ENCODE data around the gene NARF.

Gene NARF

DNA sequence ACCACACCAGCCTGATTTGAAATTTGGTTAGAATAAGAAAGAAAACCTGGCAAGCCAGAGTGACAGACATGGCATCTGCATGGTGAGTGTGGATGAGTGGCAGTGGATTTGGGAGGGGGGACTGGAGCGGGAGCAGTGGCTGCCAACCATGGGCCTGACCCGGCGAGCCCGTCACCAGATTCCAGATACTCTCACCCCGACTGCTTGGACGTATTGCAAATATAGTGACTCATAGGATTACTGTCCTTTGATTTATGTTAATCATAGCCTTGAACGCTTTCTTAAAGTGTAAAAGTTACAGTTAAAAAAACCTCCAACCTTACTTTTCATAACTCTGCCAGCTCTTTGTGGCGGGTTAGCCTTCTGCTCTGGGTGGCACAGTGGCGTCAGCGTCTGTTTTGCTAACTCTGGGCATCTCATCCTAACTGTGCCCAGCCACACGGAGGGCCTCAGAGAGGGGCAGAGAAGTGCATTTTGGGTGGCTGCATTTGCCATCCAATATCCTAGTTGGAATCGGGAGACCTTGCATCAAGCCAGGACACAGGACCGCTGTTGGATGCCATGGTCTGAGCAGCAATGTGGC, 34.2 kb downstream of the NARF start:
- Histone ChIP-seq H3K9me3 (ENCODE audit: insufficient read depth, low read depth, low read length) (no peaks in the 10 kb centered on the region), H3K27ac (ENCODE audit: low read depth, low read length) (no peak overlapping the region), H3K4me1 (ENCODE audit: insufficient read depth, low read length) (no peaks in the 10 kb centered on the region), H3K9ac (ENCODE audit: low read depth, low read length) (no peak overlapping the region), H3K4me3 (ENCODE audit: low read length) (no peak overlapping the region), H3K36me3 (ENCODE audit: insufficient read depth, low read length) (peaks cover 12% of the 10 kb centered on the region), H3K27me3 (ENCODE audit: insufficient read depth, low read length) (peaks cover 16% of the 10 kb centered on the region)
- WGBS = 95% methylated on average over 13 of the region's 13 CpGs

GRCh38 chr17:82493226-82493781, 34.8 kb downstream of the NARF start:
- H3K4me3 ChIP-seq (ENCODE audit: low read length) = no peak overlapping the region
- no peaks in the 10 kb centered on the region for H3K9me3 ChIP-seq (ENCODE audit: insufficient read depth, low read depth, low read length)
- 91% methylated on average over 12 of the region's 12 CpGs for WGBS
- H3K36me3 ChIP-seq (ENCODE audit: insufficient read depth, low read length) = peaks cover 7% of the 10 kb centered on the region; the same call in 1 of the 2 replicates
- H3K27ac ChIP-seq (ENCODE audit: low read depth, low read length) = no peak overlapping the region
- H3K27me3 ChIP-seq (ENCODE audit: insufficient read depth, low read length) = peaks cover 21% of the 10 kb centered on the region
- no peak overlapping the region for H3K9ac ChIP-seq (ENCODE audit: low read depth, low read length)
- H3K4me1 ChIP-seq (ENCODE audit: insufficient read depth, low read length) = no peaks in the 10 kb centered on the region

DNA sequence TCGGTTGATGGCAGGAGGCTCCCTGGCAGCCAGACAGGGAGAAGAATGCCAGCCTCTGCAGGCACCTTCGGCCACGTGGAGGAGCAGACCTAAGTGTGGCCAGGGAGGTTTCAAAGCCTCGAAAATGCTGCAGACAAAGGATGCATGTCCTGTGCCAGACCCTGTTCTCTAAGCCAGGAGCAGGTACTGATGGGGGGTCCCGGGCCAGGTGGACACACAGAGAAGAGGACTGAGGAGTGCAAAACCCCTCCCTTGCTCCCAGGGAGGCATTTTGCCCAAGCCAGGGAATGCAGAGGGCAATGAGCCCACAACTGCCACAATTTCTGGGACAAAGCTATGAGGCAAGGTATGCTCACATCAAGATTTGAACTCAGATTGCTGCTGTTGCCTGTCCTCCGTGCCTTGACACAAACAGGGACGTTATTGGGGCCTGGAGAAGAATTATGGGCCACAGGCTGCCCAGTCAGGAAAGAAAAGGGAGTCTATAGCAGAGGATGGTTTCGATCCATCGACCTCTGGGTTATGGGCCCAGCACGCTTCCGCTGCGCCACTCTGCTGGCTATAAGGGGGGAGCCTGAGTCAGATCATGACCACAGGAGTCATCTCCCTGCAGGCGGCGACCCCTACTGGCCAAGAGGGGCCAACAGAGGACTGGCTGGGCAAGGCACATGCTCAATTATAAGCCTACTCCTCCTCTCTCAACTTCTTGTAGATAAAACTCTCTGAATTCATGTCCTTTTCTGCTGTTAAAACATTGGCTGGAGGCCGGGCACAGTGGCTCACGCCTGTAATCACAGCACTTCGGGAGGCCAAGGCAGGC, 35.9 kb downstream of the NARF start:
- Histone ChIP-seq H3K9me3 (ENCODE audit: insufficient read depth, low read depth, low read length) (no peaks in the 10 kb centered on the region), H3K9ac (ENCODE audit: low read depth, low read length) (peak overlapping the region; percentile 39), H3K4me3 (ENCODE audit: low read length) (peak overlapping the region; percentile 43), H3K27ac (ENCODE audit: low read depth, low read length) (peak overlapping the region; percentile 59), H3K4me1 (ENCODE audit: insufficient read depth, low read length) (no peaks in the 10 kb centered on the region), H3K36me3 (ENCODE audit: insufficient read depth, low read length) (no peaks in the 10 kb centered on the region), H3K27me3 (ENCODE audit: insufficient read depth, low read length) (peaks cover 31% of the 10 kb centered on the region)
- WGBS = 9% methylated on average over 17 of the region's 17 CpGs

GRCh38 chr17:82495844-82496528, 37.4 kb downstream of the NARF start:
- Histone ChIP-seq H3K4me3 (ENCODE audit: low read length) (no peak overlapping the region), H3K9me3 (ENCODE audit: insufficient read depth, low read depth, low read length) (no peaks in the 10 kb centered on the region), H3K9ac (ENCODE audit: low read depth, low read length) (no peak overlapping the region), H3K27me3 (ENCODE audit: insufficient read depth, low read length) (peaks cover 31% of the 10 kb centered on the region), H3K36me3 (ENCODE audit: insufficient read depth, low read length) (no peaks in the 10 kb centered on the region), H3K27ac (ENCODE audit: low read depth, low read length) (no peak overlapping the region), H3K4me1 (ENCODE audit: insufficient read depth, low read length) (no peaks in the 10 kb centered on the region)
- 77% methylated on average over 12 of the region's 12 CpGs for WGBS

DNA sequence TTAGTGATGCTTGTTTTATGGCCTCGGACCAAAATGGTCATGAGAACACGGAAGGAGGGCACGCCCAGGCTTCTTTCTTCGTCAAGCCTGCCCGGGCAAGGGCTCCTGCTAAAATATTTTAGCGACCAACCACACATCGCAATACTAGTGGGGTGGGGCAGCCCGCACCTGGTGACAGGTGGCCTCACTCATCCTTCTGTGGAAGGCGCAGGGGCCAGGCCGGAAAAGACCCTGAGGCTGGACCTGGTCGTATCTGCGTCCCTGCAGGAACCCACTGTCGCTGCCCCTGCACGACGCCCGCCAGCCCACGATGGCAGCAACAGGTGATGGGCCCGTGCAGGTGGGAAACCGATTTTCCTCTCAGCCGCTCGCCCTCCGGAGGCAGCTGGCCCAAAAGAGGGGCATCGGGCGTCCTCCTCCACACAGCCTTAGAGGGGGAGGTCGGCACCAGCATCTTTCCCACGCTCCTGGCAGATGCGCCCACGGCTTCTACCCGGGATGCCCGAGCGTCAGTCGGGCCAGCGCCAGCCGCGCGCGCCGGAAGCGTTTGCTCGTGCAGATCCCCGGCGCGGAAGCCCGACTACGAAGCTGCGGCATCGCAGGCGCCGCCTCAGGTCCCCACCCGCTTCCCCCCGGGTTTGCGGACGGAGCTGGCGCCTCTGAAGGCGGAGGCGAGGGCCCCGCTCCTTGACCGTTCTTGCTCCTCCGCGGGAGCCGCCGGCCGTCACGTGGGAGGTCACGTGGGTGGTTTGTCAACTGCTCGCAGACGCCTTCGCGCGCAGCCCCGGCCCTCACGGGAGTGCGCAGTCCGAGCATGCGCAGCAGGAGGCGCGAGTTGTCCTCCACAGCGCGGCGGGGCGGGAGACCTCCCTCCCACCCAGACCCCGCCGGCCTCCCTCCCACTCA, 38.2 kb downstream of the NARF start:
- Histone ChIP-seq H3K4me1 (ENCODE audit: insufficient read depth, low read length) (no peaks in the 10 kb centered on the region), H3K36me3 (ENCODE audit: insufficient read depth, low read length) (no peaks in the 10 kb centered on the region), H3K4me3 (ENCODE audit: low read length) (peak overlapping the region; percentile 65), H3K27ac (ENCODE audit: low read depth, low read length) (no peak overlapping the region), H3K9me3 (ENCODE audit: insufficient read depth, low read depth, low read length) (no peaks in the 10 kb centered on the region), H3K9ac (ENCODE audit: low read depth, low read length) (peak overlapping the region; percentile 66; the same call in 1 of the 2 replicates), H3K27me3 (ENCODE audit: insufficient read depth, low read length) (peaks cover 31% of the 10 kb centered on the region)
- WGBS = 21% methylated on average over 81 of the region's 83 CpGs

GRCh38 chr17:82497483-82498405, 39.2 kb downstream of the NARF start:
- H3K27ac ChIP-seq (ENCODE audit: low read depth, low read length) = no peak overlapping the region
- H3K4me1 ChIP-seq (ENCODE audit: insufficient read depth, low read length) = no peaks in the 10 kb centered on the region
- H3K27me3 ChIP-seq (ENCODE audit: insufficient read depth, low read length) = peaks cover 31% of the 10 kb centered on the region
- peak overlapping the region; percentile 67 for H3K9ac ChIP-seq (ENCODE audit: low read depth, low read length)
- WGBS = 13% methylated on average over 61 of the region's 66 CpGs
- H3K9me3 ChIP-seq (ENCODE audit: insufficient read depth, low read depth, low read length) = no peaks in the 10 kb centered on the region
- peak overlapping the region; percentile 68 for H3K4me3 ChIP-seq (ENCODE audit: low read length)
- H3K36me3 ChIP-seq (ENCODE audit: insufficient read depth, low read length) = no peaks in the 10 kb centered on the region

GRCh38 chr17:82502207-82502606, 43.7 kb downstream of the NARF start:
- H3K4me1 ChIP-seq (ENCODE audit: insufficient read depth, low read length) = no peaks in the 10 kb centered on the region
- H3K36me3 ChIP-seq (ENCODE audit: insufficient read depth, low read length) = no peaks in the 10 kb centered on the region
- no peak overlapping the region for H3K27ac ChIP-seq (ENCODE audit: low read depth, low read length)
- 94% methylated on average over 8 of the region's 8 CpGs for WGBS
- H3K9ac ChIP-seq (ENCODE audit: low read depth, low read length) = no peak overlapping the region
- H3K27me3 ChIP-seq (ENCODE audit: insufficient read depth, low read length) = peaks cover 18% of the 10 kb centered on the region
- no peaks in the 10 kb centered on the region for H3K9me3 ChIP-seq (ENCODE audit: insufficient read depth, low read depth, low read length)
- H3K4me3 ChIP-seq (ENCODE audit: low read length) = no peak overlapping the region

- WGBS = 89% methylated on average over 12 of the region's 12 CpGs
- peaks cover 11% of the 10 kb centered on the region for H3K27me3 ChIP-seq (ENCODE audit: insufficient read depth, low read length)
- H3K27ac ChIP-seq (ENCODE audit: low read depth, low read length) = no peak overlapping the region
- no peak overlapping the region for H3K4me3 ChIP-seq (ENCODE audit: low read length)
- no peaks in the 10 kb centered on the region for H3K4me1 ChIP-seq (ENCODE audit: insufficient read depth, low read length)
- H3K9me3 ChIP-seq (ENCODE audit: insufficient read depth, low read depth, low read length) = no peaks in the 10 kb centered on the region
- no peaks in the 10 kb centered on the region for H3K36me3 ChIP-seq (ENCODE audit: insufficient read depth, low read length)
- no peak overlapping the region for H3K9ac ChIP-seq (ENCODE audit: low read depth, low read length)
These were observed 44.7 kb downstream of the NARF start for GRCh38 chr17:82503094-82503727.

DNA sequence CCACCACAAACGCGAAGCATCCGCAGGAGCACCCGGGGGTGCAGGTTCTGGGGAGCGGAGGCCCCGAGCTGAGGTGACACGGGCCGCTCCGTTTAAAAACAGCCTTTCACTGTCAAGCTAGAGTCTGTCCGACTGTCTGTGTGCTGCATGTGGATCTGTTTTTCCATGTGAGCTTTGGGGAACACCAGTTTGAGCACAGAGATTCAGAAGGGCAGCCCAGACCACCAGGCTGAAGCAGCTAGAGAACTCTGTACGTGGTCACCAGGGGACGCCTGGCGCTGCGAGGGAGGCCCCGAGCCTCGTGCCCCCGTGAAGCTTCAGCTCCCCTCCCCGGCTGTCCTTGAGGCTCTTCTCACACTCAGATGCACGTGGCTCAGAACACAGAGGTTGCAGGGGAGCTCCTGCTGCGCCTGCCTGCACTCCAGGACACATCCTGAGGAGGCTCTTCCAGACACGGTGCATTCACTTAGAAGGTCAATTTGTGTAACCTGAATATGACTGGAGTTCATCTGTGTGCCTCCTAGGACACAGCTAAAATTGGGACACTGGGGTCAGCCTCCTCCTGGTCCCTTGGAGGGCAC, 45.3 kb downstream of the NARF start:
- no peaks in the 10 kb centered on the region for H3K36me3 ChIP-seq (ENCODE audit: insufficient read depth, low read length)
- H3K4me1 ChIP-seq (ENCODE audit: insufficient read depth, low read length) = no peaks in the 10 kb centered on the region
- no peak overlapping the region for H3K4me3 ChIP-seq (ENCODE audit: low read length)
- H3K27me3 ChIP-seq (ENCODE audit: insufficient read depth, low read length) = peaks cover 5% of the 10 kb centered on the region
- no peak overlapping the region for H3K9ac ChIP-seq (ENCODE audit: low read depth, low read length)
- H3K9me3 ChIP-seq (ENCODE audit: insufficient read depth, low read depth, low read length) = no peaks in the 10 kb centered on the region
- H3K27ac ChIP-seq (ENCODE audit: low read depth, low read length) = no peak overlapping the region
- WGBS = 85% methylated on average over 21 of the region's 21 CpGs

Data from HUES64 (cell line).